ENCODE results near the gene CCND1.

CCND1 gene

GRCh38 chr11:69640995-69641581 is at the start of gene CCND1:
Gene CCND1 (plus strand): TSS chr11:69641156. CDS start chr11:69641314, 158 bp downstream.
- no peak for DNase-seq

DNA sequence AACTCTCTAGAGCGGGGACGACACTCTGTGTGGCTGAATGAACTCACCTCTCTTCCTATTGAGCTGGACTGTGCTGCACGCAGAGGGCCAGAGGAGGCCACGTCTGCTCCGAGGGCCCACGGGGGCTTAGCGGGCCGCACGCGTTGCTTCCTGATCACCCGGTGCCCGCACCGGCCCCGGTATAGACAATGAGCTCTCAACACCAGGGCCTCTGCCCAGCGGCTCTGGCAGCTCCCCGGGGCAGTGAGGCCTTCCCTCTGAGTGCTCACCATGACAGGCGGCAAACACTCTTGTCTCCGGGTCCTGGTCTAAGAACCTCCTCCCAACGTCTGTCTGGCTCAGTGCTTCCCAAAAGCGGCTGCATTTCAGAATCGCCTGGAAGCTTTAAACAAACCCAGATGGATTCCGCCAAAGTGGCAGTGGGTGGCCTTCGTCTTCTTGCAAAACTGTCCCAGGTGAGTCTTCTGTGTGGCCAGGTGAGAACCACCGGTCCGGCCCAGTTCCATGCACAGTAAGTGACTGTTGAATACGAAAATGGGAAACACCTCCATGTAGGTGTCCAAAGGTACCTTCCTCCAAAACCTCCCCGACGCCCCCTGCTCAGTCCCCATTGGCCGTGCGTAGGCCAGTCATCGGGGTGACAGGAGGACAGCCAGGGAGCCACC is 47.8 kb upstream of the CCND1 start:
- no peak for DNase-seq

GRCh38 chr11:69593851-69594250 is 47.1 kb upstream of the CCND1 start:
- DNase-seq = no peak

DNA sequence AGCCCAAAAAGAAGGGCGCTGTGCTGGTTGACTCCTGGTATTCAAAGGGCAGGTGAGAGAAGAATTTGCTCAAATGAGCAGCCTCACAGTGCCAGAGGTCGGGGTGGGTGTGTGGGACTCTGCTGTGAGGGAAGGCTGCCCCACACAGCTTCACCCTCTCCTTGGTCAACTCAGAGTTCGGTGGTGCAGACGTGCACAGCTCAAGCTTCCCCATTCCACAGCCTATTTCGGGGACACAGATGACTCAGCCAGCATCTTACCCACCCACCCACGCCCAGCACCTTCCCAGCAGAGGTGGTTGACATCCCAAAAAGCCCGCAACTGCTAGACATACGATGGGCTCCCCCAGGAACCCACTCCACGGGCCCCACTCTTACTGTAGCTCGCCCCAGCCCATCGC is 46.5 kb upstream of the CCND1 start:
- DNase-seq = no peak

DNA sequence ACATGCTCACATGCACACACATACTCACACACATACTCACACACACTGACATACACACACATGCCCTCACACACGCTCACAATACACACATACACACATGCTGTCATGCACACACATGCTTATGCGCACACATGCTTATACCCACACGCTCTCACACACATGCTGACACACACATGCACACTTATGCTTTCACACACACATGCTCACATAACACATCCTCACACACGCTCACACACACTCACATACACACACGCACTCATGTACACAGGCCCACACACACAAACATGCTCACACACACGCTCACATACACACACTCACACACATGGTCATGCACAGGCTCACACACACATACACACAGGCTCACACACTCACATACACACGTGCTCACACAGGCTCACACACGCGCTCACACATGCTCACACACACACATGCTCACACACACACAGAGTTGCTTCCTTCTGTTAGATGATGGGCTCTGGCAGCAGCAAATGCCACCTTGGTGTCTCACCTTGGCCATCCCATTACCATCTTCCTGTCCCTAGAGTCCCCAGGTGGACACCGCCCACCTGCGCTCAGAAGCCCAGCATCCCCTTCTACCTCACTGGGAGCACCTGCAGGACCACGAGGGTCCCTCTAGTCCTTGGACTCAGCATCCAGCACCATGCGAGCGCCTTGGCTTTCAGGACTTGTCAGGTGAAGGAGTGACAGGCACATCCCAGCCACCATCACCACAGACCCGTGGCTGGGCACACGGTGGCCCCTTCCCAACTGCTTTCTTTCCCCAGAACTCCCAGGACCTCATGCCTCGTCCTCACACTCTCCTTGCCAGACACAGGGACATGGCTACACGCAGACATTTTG is 44.9 kb upstream of the CCND1 start:
- DNase-seq = no peak

- no peak for DNase-seq
These were observed 42.8 kb upstream of the CCND1 start for GRCh38 chr11:69598147-69598546.

GRCh38 chr11:69599502-69599901 is 41.5 kb upstream of the CCND1 start:
- DNase-seq = no peak

DNA sequence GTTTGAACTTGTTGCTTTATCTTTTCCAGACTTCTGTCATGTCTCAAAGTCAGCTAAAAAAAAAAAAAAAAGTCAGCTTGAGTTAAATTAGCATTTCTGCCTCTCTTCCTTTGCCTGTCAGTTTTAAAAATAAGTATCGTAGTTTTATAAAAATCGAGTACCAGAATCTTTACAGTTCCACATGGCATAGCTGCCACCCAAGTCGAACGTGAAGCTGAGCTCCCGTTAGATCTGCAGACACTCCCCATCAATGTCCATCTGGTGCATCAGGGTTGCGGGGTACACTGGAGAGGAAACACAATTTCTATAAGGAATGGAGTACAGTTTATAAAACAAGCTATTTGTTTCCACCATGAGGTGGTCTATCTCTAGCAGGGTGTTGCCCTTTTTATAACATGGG is 41.0 kb upstream of the CCND1 start:
- DNase-seq = no peak

DNA sequence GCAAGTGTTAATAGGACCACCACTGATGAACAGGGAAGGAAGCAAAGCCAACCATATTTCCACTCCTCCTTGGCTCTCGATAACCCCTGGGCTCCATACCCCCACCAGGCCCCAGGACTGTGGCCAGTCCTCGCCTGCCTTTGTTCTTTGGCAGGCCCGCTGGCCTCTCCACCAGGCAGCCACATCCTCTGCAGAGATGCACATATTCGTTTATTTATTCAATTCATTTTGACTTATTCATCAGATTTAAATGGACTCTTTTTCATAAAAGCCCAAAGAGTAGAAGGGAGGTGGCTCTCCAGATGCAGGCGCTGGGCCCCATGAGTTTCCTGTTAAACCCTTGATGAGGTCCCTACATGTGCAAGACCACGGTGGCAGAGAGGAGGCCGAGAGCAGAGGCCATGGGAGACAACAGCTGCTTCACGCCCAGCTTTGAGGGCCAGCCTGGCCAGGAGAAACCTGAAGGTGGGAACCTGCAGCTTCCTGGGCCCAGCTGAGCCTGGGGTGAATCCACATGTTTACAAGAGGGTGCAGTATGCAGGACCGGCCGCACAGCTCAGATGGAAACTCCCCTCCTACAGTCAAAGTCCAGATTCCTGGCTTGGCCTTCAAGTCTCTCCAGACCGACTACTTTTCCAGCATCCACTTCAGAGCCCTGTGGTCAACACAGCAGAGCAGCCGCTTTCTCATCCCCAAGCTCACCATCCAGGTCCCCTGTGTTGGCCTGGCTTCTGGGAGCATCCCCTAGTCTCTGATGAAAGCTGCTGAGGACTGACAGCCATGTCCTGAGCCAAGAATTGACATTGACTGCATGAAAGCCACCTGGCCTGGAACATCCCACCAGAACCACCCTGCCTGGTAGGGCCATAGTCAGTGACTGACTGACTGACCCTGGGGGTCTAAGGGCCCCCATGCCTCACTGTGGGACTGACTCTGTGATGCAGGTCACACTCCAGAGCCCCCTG is 39.7 kb upstream of the CCND1 start:
- no peak for DNase-seq

- no peak for DNase-seq
These were observed 37.7 kb upstream of the CCND1 start for GRCh38 chr11:69603111-69603836.

GRCh38 chr11:69604055-69604454 is 36.9 kb upstream of the CCND1 start:
- DNase-seq = no peak

DNA sequence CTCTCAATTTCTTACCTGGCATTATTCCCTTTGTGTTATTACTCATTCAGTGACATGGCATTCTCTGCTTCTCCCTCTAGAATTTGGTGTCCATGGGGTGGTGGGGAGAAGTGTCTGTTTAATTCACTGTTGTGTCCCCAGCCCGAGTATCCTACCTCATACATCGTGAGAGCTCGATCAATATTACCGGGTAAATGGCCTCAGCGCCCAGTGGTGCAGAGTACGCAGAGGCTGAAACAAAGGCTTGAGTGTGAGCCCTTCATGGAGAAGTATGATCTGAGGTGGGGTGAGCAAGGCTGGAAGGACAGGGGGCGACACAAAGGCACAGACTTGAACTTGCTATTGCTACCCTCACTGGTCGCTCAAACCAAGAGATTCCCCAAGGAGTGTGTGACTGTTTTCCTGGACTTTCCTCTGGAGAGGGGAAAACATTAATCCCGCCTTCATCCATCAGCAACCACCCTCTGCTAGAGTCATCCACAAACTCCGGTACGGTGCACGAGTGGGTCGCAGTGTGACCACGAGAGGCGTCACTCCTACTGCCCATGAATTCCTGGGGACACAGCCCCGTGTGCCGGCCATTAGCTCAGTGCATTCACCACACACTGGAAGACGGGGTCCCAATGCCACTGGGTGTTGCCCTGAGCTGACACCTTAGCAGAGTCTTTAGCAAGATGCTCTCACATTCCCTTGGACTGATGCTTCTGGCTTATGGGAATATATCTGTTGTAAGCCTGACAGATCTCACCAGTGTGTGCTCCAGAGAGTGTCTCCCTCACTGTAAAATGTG is 35.0 kb upstream of the CCND1 start:
- no peak for DNase-seq

- no peak for DNase-seq
These were observed 31.6 kb upstream of the CCND1 start for GRCh38 chr11:69609351-69609750.

- no peak for DNase-seq
These were observed 29.1 kb upstream of the CCND1 start for GRCh38 chr11:69611548-69612526.

DNA sequence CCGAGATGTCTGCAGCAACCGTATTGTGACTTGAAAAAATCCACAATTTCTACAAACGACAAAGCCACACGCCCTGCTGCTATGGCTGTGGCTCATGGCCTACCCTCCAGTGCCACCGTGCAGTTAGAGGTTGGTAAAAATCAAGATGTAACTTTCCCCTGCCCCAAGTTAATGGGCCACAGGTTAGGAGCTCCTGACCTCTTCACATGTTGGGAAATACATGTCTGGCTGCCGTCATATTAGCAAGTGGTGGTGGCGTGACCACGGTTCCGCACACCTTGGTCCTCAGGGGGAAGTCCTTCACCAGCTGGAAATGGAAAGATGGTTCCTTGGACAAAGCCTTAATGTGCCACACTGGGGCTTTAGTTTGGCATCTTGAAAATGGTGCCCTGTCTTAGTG is 27.4 kb upstream of the CCND1 start:
- no peak for DNase-seq

DNA sequence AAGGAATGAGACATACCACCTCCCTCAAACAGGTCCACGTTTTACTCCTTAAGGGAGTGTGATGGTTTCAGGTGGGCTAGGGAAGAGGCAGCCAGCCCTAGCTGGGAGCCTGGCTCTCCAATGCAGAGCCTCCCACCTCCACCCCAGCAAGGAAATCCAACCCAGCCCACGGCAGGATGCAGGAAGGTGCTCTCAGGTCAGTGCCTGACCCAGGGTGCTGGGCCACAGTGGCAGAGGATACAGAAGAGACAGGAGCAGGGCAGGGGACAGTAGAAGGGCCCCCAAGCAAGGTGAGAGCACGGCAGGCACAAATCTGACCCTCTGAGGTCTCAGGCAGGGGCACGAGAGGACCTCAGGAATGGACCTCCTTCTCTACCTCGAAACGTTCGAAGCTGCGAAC is 26.9 kb upstream of the CCND1 start:
- no peak for DNase-seq

DNA sequence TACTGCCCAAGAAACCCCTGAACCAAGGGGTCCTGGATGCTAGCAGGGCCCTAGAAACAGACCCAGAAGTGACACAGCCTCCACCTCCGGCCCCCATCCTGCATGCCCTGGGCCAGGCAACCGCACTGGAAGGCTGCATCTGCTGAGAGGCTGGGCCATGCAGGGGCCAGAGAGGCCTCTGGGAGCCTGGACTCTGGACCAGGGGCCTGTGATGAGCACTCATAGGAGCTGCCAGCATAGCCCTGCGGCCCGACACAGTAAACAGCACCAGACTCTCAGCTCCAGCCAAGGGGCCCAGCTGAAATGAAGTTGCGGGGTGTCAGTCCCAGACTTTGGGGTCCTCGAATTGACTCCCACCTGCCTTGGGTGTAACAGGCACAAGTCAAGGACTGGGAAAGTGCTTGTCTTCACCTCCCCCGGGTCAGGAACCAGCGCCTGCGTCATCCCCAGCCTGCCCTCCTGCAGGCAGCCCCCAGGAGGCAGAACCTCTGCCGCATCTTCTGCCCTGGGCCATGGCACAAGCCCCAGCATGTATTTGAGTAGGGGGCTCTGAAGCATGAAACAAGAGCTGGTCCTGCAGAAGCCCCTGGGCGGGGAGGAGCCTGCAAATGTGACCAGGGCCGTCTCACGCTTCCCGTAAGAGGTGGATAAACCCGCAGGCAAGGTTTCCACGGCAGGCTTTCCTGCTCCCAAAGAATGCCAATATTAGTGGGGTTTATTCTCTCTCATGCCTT is 25.2 kb upstream of the CCND1 start:
- no peak for DNase-seq

GRCh38 chr11:69617220-69617619 is 23.7 kb upstream of the CCND1 start:
- no peak for DNase-seq

- DNase-seq = no peak
These were observed 23.3 kb upstream of the CCND1 start for GRCh38 chr11:69617682-69618081.
